Measurements from ENCODE around the gene TBCA.
A peak's percentile ranks its signal among the peaks of the same experiment; 100 is the strongest.

TBCA gene, protein sequence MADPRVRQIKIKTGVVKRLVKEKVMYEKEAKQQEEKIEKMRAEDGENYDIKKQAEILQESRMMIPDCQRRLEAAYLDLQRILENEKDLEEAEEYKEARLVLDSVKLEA

DNA sequence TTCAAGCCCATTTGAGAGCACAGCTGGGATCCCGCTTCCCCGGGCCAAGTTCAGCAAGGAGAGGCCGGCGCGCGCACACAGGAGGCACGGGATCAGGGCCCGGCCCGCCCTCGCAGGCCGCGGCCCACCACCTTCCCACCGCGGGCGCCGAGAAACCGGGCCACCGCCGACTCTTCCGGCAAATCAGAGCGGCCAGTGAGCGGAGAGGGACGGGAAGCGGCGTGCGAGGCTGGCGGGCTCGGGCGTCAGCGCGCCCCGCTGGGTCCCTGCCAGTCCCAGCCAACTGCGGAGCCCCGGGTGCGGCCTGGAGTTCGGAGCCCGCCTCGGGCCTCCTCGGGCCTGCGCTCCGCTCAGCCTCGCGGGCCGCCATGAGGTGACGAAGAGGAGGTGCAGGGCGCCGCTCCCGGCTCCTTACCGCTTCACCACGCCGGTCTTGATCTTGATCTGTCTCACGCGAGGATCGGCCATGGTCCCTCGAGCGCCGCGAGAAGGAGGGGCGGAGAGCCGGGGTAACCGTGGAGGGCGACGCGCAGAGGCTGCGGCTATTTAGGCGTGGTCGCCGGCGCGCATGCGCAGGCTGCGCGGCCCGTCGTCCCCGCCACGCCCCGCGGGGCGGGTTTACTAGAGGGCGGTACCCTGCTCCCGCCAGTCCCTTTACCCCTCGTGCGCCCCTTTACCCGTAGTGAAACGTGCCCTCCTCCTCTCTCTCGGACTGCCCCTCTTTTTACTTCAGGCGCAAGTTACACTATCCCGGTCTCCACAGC, at the start of gene TBCA:
Gene TBCA, minus strand, starts transcription at position 550 of the 764 bp plus-strand sequence. Its CDS starts 82 bp downstream, at position 468.
- peak; percentile 93 for DNase-seq

- DNase-seq, result no peak
Observed at GRCh38 chr5:77824981-77825380, 48.8 kb upstream of the TBCA start.

DNA sequence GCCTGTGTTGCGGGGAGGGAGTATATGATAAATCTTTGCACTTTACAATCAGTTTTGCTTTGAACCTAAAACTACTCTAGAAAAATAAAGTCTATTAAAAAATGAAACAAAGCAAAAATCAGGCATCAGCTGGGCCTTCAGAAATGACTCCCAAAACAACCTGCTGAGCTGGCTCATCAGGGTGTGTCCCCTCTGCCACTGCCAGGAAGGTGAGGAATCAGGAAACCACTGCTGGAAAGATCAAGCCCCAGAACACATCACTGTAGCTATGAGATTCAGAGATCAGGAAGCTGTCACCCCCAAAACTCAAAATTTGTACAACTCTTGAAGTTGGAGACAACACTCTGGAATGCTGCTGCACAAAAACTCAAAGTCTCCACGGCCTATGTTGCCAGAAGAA, 40.5 kb upstream of the TBCA start:
- DNase-seq, result no peak

DNA sequence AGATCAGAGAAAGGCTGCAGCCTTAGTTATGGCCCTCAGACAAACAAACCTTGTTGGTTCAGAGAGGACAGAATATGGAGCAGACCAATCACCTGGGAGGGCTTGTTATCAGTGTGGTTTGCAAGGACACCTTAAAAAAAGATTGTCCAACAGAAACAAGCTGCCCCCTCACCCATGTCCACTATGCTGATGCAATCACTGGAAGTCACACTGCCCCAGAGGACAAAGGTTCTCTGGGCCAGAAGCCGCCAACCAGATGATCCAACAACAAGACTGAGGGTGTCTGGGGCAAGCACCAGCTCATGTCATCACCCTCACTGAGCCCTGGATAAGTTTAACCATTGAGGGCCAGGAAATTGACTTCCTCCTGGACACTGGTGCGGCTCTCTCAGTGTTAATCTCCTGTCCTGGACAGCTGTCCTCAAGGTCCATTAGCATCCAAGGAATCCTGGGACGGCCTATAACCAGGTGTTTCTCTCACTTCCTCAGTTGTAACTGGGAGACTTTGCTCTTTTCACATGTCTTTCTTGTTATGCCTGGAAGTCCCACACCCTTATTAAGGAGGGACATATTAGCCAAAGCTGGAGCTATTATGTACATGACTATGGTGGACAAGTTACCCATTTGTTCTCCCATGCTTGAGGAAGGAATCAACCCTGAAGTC, 36.9 kb upstream of the TBCA start:
- DNase-seq, result no peak

- DNase-seq, result peak; percentile 20
Observed at GRCh38 chr5:77806213-77806843, 30.2 kb upstream of the TBCA start.

DNA sequence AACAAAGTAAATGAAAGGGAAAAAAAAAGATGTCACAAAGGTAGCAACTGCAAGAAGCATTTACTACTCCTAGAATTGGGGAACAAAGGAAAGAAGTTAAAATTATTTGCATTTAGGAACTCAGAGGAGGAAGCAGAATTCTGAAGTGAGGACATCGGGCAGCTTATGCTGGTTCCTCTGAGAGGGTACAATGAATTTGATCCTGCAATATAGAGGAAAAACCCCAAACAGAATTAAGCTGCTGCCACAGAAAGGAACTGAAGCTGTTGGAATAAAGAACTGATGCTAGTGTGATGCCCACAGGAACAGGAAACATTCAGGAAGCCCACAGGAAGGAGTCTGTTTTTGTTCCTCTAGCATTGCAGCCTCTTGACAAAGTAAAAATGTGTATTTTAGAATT, 22.3 kb upstream of the TBCA start:
- DNase-seq, result no peak

DNA sequence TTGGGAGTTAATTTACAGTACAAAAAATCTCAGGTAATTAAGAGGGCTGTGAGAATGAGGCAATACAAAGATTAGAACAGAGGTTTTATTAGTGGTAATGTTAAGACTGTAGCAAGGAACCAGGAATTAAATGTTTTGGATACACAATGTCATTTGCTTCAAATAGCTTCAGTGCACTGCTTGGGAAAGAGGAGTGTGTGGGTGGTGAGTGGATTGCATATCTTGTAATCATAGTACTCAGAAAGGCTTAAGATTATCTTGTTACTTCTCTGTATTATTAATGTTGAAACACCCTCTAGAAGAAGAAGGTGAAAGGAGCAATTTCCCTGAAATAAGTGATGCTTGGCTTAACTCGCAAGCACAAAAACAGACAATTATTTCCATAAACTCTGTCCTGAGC, 21.0 kb upstream of the TBCA start:
- DNase-seq, result no peak

- DNase-seq, result no peak
Observed at GRCh38 chr5:77795846-77796245, 19.7 kb upstream of the TBCA start.

- DNase-seq, result no peak
Observed at GRCh38 chr5:77795268-77795667, 19.1 kb upstream of the TBCA start.

DNA sequence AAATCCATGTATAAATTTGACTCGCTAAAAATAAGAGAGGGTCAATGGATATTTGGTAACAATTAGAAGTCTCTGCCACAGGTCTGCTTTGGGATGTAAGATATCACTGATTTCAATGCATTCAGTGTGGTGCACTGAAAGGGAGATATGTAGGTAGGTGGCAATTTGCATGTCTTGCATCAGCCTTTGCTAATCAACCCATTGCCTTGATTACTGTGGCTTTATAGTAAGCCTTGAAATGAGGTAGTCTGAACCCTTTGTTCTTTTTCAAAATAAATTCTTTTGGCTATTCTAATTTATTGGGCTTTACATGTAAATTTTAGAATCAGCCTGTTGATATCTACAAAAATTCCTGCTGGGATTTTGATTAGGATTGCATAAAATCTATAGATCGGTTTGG, 15.8 kb upstream of the TBCA start:
- DNase-seq, result no peak

GRCh38 chr5:77791356-77791755, 15.2 kb upstream of the TBCA start:
- DNase-seq, result no peak

- DNase-seq, result no peak
Observed at GRCh38 chr5:77785229-77785628, 9.1 kb upstream of the TBCA start.

- no peak for DNase-seq
Observed at GRCh38 chr5:77784735-77785134, 8.6 kb upstream of the TBCA start.

- no peak for DNase-seq
Observed at GRCh38 chr5:77781076-77781475, 4.9 kb upstream of the TBCA start.

- DNase-seq, result no peak
Observed at GRCh38 chr5:77778881-77779438, 2.8 kb upstream of the TBCA start.

DNA sequence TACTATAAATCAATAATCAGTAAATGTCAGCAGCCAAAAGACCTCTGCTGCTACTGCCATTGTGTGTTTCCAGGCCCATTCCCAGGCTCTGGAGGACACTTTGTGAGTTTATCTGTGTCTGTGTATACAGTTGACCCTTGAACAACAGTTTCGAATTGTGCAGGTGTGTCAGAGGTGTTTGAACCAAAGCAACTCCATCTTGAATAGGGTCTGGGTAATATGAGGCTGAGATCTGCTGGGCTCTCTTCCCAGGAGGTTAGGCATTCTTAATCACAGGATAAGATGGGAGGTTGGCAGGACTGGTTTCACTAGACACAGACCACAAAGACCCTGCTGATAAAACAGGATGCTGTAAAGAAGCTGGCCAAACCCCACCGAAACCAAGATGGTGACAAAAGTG, 2.3 kb upstream of the TBCA start:
- DNase-seq, result no peak

DNA sequence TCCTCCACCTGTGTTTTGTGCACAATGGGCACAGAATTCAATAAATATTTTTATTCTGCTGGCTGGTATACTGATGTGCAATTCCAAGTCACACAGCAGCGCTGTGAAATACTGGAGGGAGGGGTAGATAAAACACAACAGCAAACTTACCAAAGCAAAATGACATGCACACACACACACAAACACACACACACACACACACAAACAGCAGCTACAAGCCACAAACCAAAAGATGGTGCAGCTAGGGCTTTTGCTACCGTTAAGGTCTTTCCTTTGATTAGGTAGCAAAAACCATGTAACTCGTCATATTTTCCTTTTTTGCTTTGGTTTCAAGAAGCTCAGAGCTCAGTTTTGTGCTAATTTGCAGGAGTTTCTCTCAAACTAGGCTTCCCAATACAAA, 1.8 kb upstream of the TBCA start:
- no peak for DNase-seq

- peak; percentile 22 for DNase-seq
Observed at GRCh38 chr5:77777281-77777892, 1.2 kb upstream of the TBCA start.

- DNase-seq, result no peak
Observed at GRCh38 chr5:77776554-77777206, 541 bp upstream of the TBCA start.

DNA sequence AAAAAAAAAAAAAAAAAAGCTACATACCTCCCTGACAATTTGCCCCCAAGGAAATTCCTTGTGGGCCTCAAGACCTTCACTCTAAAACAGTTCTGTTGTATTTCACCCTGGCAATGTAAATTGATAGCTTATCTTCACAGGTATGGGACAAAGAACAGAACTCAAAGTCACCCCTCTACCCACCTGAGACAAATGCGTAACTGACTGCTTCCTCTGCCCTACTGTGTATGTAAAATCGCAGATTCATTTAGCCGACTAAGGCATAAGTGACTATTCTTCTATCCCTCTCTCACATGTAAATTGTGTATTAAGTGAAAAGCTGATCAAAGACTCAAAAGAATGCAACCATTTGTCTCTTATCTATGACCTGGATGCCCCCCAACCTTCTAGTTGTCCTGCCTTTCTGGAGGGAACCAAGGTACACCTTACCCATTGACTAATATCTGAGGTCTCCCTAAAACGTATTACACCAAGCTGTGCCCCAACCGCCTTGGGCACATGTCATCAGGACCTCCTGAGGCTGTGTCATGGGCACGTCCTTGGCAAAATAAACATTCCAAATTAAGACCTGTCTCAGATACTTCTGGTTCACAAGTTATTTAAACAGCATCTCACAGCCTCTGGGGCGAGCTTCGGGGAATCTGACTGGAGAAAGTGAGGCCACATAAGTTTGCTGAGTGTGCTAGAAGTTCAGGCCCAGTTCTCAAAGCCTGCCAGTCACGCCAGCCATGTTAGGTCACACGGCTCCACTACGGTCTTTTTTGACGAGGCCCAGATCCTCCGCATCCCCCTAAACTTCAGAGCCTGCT, 954 bp downstream of the TBCA start:
- DNase-seq, result no peak

DNA sequence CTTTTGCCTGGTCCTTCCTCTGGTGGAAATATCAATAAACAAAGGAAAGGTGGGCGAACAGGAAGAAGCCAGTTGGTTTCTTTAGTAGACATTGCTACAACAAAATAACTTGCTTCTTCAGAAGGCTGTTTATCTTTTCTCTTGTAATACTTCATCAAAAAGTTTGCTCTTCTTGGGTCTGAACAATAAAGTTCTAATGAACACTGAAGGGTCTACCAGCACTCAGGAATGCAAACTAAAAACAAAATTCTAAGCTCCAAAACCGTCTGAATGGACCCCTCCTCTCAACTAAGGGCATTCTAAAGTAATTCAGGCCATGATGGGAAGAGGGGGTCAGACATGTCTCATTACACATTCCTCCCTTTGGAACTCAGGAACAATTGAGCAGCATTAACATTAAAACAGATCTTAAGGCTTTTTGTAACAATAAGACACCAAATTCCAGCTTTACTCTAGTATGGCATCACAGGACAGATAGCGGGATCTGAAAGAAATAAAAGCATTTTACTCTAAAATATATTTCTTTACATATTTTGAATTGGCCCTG, 2.3 kb downstream of the TBCA start:
- DNase-seq, result no peak

Measured in DMS53 (cell line).